GM12864 (cell line): ENCODE measurements around the gene KIF1C.
"Not testable (repeated sequence)": the region's sequence is repeated elsewhere in the genome, so short reads cannot be mapped to it uniquely, and the experiment has no call there.

Experiments
- DNase-seq: peaks from one replicate; pipeline ENCODE4 v3.0.0-alpha.2; 2011; ENCODE audit warnings: low read depth
- H3K4me3 ChIP-seq: 2 replicates; pipeline ENCODE4 v1.5.1; 2011; ENCODE audit warnings: mild to moderate bottlenecking, low read depth, low read length, control low read depth
- CTCF ChIP-seq: IDR thresholded peaks from 2 replicates; pipeline ENCODE4 v1.5.1; 2011; ENCODE audit warnings: low read depth, mild to moderate bottlenecking, moderate library complexity, low read length, control low read depth, inconsistent platforms; ENCODE audit errors: missing control alignments

KIF1C gene

GRCh38 chr17:5065227-5065744 is 67.5 kb downstream of the KIF1C start:
- no peak for DNase-seq
- H3K4me3 ChIP-seq: no peak overlapping the region
- TF ChIP-seq CTCF: no peak

GRCh38 chr17:5068236-5068635 is 70.5 kb downstream of the KIF1C start:
- TF ChIP-seq CTCF: no peak

GRCh38 chr17:5069724-5070123 is 72.0 kb downstream of the KIF1C start:
- no peak for DNase-seq
- H3K4me3 ChIP-seq: no peak overlapping the region
- TF ChIP-seq CTCF: no peak

More at GRCh38 chr17:5068236-5068635, 70.5 kb downstream of the KIF1C start:
- no peak overlapping the region for H3K4me3 ChIP-seq
- DNase-seq: no peak

GRCh38 chr17:5075472-5075871 is 77.7 kb downstream of the KIF1C start:
- DNase-seq: not testable (repeated sequence)

GRCh38 chr17:5077275-5077674 is 79.5 kb downstream of the KIF1C start:
- DNase-seq, H3K4me3 ChIP-seq: not testable (repeated sequence)

More at GRCh38 chr17:5075472-5075871, 77.7 kb downstream of the KIF1C start:
- H3K4me3 ChIP-seq: not testable (repeated sequence)

GRCh38 chr17:5077781-5078105 is 80.0 kb downstream of the KIF1C start:
- peak overlapping the region; percentile 69 for H3K4me3 ChIP-seq
- DNase-seq: no peak
- TF ChIP-seq CTCF: no peak
